A673 (cell line): ENCODE results near the gene PMP22. TPM values are rescaled to one million over a fixed set of nuclear protein-coding genes. Genes with fewer than 3 reads are reported as not detected.

Experiments used
- BruUV-seq: library from RNA; stranded (reverse); fragments of 400-500 nt; replicated peaks from 2 replicates; lab custom pipeline; 2021; lab: Mats Ljungman, UMichigan
- CTCF ChIA-PET: fragments of 300-600 bp; sonication (Branson Sonifier 250); formaldehyde crosslinking; loops from one replicate; lab custom pipeline; 2022; ENCODE audit warnings: antibody characterized with exemption; lab: Charles Lee
- POLR2A ChIA-PET: fragments of 300-600 bp; sonication (Branson Sonifier 250); formaldehyde crosslinking; loops from one replicate; lab custom pipeline; 2022; ENCODE audit warnings: antibody characterized with exemption; ENCODE audit not compliant: low non-redundant PET; lab: Charles Lee
- DNase-seq: peaks from one replicate; pipeline ENCODE4 v3.0.0-alpha.2; 2015; ENCODE audit warnings: low spot score
- H3K27ac ChIP-seq: fragments of 200-600 bp; sonication (generic); 2 replicates; pipeline ENCODE4 v1.5.1; 2016; ENCODE audit warnings: mixed run types, low read depth, mild to moderate bottlenecking, mixed read lengths, antibody characterized with exemption, low read length; ENCODE audit not compliant: poor library complexity, severe bottlenecking
- H3K27me3 ChIP-seq: fragments of 200-600 bp; sonication (generic); replicated peaks from 2 replicates; pipeline ENCODE4 v1.6.1; 2017; ENCODE audit warnings: mixed run types, low read depth, mild to moderate bottlenecking, mixed read lengths, antibody characterized with exemption, low read length; ENCODE audit not compliant: insufficient read depth, poor library complexity
- H3K36me3 ChIP-seq: fragments of 200-600 bp; sonication (generic); 2 replicates; pipeline ENCODE4 v1.6.1; 2016; ENCODE audit warnings: mixed run types, mild to moderate bottlenecking, mixed read lengths, antibody characterized with exemption, low read length; ENCODE audit not compliant: insufficient read depth, poor library complexity, severe bottlenecking
- H3K4me1 ChIP-seq: fragments of 200-600 bp; sonication (generic); 2 replicates; pipeline ENCODE4 v1.6.1; 2017; ENCODE audit warnings: mixed run types, mild to moderate bottlenecking, mixed read lengths, antibody characterized with exemption, low read length; ENCODE audit not compliant: insufficient read depth, poor library complexity, severe bottlenecking
- H3K4me3 ChIP-seq: fragments of 200-600 bp; sonication (generic); 2 replicates; pipeline ENCODE4 v1.5.1; 2016; ENCODE audit warnings: low read depth, mixed run types, mild to moderate bottlenecking, mixed read lengths, low read length; ENCODE audit not compliant: poor library complexity, severe bottlenecking
- H3K9me3 ChIP-seq: fragments of 200-600 bp; sonication (generic); 2 replicates; pipeline ENCODE4 v1.6.1; 2016; ENCODE audit warnings: mixed run types, low read depth, mild to moderate bottlenecking, mixed read lengths, antibody characterized with exemption, low read length; ENCODE audit not compliant: poor library complexity, severe bottlenecking
- CTCF ChIP-seq: fragments of 300-800, 200-600 bp; sonication (generic); conservative IDR thresholded peaks from 2 replicates; pipeline ENCODE4 v1.5.1; 2017; ENCODE audit warnings: low read depth, mild to moderate bottlenecking, antibody characterized with exemption, low read length, moderate library complexity, mixed read lengths
- EZH2 ChIP-seq: fragments of 200-600 bp; sonication (generic); IDR thresholded peaks from 2 replicates; pipeline ENCODE4 v1.6.1; 2017; ENCODE audit warnings: borderline replicate concordance, low read depth, mild to moderate bottlenecking, mixed read lengths, antibody characterized with exemption, low read length; ENCODE audit not compliant: poor library complexity, severe bottlenecking
- intact Hi-C: fragments of 100-400 bp; cut with micrococcal nuclease; formaldehyde crosslinking; loops from one replicate; pipeline ENCODE4 v1.10.0; 2022; ENCODE audit not compliant: unreplicated experiment
- total RNA-seq: library from RNA; stranded (reverse); gene quantifications from 2 replicates; pipeline ENCODE4 v1.2.3, GENCODE V29; 2021

The PMP22 gene
- total RNA-seq, 1 experiment from 2014 or later = not detected

- ChIA-PET CTCF (no interaction called here), POLR2A (no interaction called here)
- intact Hi-C loops = loop anchor here (10.0 kb wide), 1 partner anchor 92 kb away; no protein-coding TSS in a partner anchor
- DNase-seq = no peak
- no peak overlapping the region for H3K4me3 ChIP-seq
- no peaks in the 10 kb centered on the region for H3K9me3 ChIP-seq
- BruUV-seq = no TSS peak
- no peaks in the 10 kb centered on the region for H3K4me1 ChIP-seq
- TF ChIP-seq CTCF (no peak), EZH2 (no peak)
- H3K36me3 ChIP-seq = no peaks in the 10 kb centered on the region
- H3K27me3 ChIP-seq = peaks cover 9% of the 10 kb centered on the region
- H3K27ac ChIP-seq = no peak overlapping the region
Measured at GRCh38 chr17:15273141-15273793, 8.1 kb upstream of the PMP22 start.

- no peak overlapping the region for H3K27ac ChIP-seq
- H3K4me3 ChIP-seq = no peak overlapping the region
- ChIA-PET CTCF (no interaction called here), POLR2A (no interaction called here)
- TF ChIP-seq EZH2 (no peak), CTCF (no peak)
- intact Hi-C loops = loop anchor here (10.0 kb wide), 1 partner anchor 93 kb away; no protein-coding TSS in a partner anchor
- DNase-seq = no peak
- no TSS peak for BruUV-seq
- no peaks in the 10 kb centered on the region for H3K4me1 ChIP-seq
- H3K9me3 ChIP-seq = no peaks in the 10 kb centered on the region
- H3K36me3 ChIP-seq = no peaks in the 10 kb centered on the region
- peaks cover 10% of the 10 kb centered on the region for H3K27me3 ChIP-seq
Measured at GRCh38 chr17:15271741-15272140, 6.6 kb upstream of the PMP22 start.

GRCh38 chr17:15270628-15271381, 5.7 kb upstream of the PMP22 start:
- ChIA-PET CTCF (no interaction called here), POLR2A (no interaction called here)
- BruUV-seq = no TSS peak
- TF ChIP-seq CTCF = no peak
- TF ChIP-seq EZH2 = no peak
- H3K36me3 ChIP-seq = no peaks in the 10 kb centered on the region
- no peak overlapping the region for H3K4me3 ChIP-seq
- intact Hi-C loops = loop anchor here (10.0 kb wide), 1 partner anchor 94 kb away; no protein-coding TSS in a partner anchor
- H3K9me3 ChIP-seq = no peaks in the 10 kb centered on the region
- no peaks in the 10 kb centered on the region for H3K4me1 ChIP-seq
- no peak for DNase-seq
- peaks cover 18% of the 10 kb centered on the region for H3K27me3 ChIP-seq
- no peak overlapping the region for H3K27ac ChIP-seq
